Amniotic epithelial cell (primary cell): ENCODE results near the gene DNAL1.
A peak's percentile ranks its signal among the peaks of the same experiment; 100 is the strongest.
"Not testable (repeated sequence)": the region's sequence is repeated elsewhere in the genome, so short reads cannot be mapped to it uniquely, and the experiment has no call there.

Experiments used
- DNase-seq: peaks from one replicate; pipeline ENCODE4 v3.0.0-alpha.2; 2010; ENCODE audit warnings: low read depth

Gene DNAL1

DNA sequence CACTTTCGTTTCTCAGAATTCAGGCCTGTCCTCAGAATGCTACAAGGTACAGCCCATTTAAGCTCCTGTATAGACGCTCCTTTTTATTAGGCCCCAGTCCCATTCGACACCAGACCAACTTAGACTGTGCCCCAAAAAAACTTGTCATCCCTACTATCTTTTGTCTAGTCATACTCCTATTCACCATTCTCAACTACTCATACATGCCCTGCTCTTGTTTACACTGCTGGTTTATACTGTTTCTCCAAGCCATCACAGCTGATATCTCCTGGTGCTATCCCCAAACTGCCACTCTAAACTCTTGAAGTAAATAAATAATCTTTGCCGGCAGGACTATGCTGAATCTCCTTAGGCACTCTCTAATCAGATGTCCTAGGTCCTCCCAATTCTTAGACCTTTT is 63.3 kb downstream of the DNAL1 start:
- DNase-seq, result not testable (repeated sequence)

DNA sequence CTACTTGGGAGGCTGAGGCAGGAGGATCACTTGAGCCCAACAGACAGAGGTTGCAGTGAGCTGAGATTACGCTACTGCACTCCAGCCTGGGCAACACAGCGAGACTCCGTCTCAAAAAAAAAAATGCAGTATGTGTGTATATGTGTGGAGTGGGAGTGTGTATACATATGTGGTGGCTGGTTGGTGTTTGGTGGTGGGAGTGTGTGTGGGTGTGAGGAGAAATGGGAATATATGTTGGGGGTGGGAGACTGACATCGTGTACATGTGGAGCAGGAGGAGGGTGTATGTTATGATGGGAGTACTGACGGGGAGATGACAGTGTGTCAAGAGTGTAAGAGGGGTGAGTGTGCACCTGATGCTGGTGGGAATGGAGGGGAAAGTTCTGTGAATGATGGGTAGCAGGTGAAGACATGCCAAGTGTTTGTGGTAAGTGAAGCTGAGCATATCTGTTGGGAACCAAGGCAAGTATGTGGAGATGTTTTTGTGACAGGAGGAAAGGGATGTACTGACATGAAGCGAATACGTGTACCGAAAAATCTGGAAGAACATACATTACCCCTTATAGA is 65.2 kb downstream of the DNAL1 start:
- no peak for DNase-seq

DNA sequence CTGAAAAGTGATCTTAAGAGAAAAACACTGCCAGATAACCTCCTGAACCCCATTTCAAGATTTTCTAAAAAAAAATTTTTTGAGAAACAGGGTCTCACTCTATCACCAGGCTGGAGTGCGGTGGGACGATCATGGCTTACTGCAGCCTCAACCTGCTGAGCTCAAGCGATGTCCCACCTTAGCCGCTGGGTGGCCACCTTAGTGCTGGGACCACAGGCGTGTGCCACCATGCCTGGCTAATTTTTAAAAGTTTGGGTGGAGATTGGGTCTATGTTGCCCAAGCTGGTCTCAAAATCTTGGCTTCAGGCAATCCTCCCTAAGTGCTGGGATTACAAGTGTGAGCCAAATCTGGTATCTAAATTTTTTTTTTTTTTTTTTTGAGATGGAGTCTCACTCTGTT is 66.0 kb downstream of the DNAL1 start:
- DNase-seq, result no peak

DNA sequence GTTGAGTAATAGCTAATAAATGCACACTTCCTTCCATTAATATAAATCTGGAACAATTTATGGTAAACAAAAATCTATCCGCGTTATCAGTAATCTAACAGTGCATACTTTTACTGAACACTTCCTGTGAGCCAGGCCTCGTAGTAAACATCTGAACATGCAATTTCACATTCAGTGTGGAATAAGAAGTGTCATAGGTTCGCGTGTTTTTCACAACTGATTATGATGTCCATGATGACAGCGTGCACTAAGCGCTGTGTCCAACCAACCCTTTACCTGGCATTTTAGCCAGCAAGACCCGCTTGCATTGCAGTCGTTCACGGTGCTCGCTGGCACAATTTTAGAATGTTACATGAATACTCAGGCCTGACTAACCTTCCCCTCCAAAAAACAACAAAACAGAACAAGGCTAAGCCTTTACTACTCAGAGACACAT is 67.3 kb downstream of the DNAL1 start:
- DNase-seq, result no peak

DNA sequence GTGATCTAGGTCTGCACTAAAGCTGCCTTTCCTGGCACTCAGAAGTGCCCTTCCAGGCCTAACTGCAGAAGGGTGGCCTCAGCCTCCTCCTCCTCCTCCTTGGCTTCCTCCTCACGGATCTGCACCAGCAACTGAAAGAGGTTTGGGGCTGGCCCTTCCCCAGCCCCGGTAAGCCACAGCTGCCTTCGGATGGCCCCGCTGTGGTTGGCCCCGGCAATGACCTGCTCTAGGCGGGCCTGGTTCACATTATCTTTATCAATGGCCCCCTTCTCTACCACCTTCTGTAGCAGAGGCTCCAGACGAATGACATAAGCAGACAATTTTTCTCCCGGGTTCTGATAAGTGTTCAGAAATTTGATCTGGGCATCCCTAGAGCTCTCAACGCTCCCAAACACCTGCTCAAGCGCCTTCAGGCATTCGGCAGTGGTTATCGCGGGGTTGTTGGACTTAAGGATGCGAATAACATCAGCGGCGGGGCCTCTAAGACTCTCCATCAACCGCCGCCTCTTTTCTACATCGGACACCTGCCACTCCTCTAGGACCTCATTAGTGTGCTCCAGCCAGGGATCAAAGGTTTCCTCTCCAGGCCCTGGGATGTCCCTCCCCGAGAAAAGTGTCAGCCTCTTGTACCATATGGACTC is 67.9 kb downstream of the DNAL1 start:
- DNase-seq, result no peak

DNA sequence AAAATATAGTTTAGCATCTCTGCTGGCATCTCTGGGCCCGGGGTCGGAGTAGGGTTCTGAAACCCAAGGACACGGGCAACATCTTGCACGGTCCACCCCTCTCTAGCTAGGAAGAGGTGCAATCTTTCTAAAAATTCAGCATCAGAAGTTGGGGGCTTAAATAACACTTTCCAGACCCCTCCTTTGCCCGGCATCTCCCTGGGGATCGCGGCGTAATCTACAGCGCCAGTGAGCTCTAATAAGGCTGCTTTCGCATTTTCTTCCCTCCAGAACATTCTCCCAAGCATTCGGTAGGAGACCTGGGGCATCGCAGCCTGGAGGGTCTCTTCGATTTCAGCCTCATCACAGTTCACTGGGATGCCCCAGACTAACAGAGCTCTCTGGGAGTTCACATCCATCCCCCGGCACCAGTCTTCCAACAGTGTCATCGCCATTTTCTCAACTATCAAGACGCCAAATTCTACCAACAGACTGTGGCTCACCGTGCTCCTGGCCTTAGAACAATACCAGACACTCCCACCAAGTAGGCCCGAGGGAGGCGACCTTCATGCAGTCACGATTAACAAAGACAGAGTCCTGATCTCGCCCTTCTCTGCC is 68.5 kb downstream of the DNAL1 start:
- DNase-seq, result no peak

DNA sequence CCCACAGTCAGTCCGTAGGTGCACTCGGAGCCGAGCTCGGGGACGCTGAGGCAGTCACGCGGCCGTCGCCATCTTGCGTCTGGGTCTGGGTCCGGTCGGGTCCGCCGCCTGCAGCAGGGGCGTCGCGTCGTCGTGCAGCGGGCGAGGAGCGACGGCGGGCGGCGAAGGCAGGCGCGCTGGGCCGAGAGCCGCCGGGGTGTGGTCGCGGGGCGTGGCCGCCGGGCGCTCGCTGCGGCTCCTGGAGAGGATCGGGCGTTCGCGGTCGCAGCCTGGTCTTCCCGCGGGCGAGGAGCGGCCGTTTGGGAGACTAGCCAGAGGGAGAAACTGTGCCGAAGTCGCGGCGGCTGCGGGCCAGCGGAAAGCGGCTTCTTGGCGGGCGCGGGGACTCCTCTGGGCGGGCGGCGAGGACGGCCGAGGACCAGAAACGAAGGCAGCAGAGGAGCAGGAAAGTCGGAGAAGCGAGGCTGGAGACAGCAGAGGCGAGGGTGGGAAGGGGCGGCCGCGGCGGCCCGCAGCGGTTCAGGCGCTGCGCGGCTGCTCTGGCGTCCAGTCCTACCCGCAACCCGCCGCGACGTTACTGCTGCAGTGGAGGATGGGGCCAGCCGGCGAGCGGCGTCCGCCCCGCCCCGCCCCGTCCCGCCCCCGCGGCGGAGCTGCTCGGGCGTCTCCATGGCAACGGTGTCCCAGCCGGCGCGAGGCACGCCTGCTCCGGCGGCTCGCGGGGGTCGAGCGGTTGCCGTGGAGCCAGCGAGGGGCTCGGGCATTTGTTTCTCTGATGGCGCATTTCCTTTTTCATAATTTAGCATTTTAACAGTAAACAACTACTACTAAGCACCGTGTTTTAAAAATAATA is 69.2 kb downstream of the DNAL1 start, which contains the start of gene PNMA1:
PNMA1 (minus strand) TSS at position 582 of the 853 bp plus-strand sequence. CDS start 745 bp downstream, outside the sequence.
- peak; percentile 59 for DNase-seq

DNA sequence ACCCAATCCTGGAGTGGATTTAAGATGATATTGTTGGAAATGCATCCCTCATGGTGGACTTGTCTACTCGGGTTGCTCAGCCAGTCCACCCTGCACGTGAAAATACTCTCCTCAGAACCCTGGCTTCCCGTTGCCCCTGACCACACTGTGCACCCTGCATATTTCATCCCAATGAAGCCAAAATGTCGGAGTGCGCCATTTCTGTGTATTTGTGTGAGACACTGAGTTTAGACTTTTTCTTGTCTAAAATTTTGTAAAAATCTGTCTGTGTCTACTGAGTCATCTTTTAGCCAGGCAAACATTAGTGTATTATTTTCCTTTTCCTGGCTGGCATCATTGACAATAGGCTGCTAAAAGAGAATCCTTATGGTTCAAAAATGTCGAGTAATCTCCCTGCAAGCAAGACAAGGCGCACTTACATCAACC is 69.9 kb downstream of the DNAL1 start:
- no peak for DNase-seq

DNA sequence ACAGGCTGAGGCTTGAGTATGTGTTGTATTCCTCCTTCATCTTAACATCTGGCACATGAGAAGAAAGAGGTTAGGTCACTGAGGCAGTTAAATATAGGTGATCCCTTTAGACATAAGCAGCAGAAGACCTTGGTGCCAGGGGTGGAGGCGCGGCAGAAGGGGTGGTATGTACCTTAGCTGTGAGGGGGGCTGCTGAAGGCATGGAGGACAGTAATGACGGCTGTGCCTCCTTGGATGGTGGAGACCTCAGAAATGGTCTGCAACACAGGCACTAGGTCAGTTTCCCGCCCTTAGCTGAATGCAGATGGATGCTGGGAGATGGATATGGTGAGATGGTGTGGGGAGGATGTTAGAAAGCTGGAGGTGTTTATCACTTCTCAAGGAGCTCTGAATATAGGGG is 70.9 kb downstream of the DNAL1 start:
- DNase-seq, result no peak

DNA sequence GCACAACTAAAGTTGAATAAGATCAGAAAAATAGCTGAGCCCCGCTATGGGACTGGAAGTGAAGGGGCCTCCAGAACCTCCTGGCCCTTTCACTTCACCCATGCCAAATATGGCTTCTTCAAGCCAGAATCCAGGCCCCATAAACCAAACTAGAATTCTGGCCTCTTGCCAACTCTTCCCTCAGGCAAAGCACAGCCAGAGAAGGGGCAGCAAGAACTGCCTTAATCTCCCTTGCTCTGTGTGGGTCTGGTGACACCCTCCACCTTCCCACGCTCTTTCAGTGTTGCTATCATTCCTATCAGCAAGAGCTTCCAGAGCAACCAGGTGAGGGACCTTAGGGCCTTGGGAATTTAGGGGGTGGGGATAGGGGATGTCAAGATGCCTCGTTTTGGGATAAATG is 72.5 kb downstream of the DNAL1 start:
- no peak for DNase-seq

DNA sequence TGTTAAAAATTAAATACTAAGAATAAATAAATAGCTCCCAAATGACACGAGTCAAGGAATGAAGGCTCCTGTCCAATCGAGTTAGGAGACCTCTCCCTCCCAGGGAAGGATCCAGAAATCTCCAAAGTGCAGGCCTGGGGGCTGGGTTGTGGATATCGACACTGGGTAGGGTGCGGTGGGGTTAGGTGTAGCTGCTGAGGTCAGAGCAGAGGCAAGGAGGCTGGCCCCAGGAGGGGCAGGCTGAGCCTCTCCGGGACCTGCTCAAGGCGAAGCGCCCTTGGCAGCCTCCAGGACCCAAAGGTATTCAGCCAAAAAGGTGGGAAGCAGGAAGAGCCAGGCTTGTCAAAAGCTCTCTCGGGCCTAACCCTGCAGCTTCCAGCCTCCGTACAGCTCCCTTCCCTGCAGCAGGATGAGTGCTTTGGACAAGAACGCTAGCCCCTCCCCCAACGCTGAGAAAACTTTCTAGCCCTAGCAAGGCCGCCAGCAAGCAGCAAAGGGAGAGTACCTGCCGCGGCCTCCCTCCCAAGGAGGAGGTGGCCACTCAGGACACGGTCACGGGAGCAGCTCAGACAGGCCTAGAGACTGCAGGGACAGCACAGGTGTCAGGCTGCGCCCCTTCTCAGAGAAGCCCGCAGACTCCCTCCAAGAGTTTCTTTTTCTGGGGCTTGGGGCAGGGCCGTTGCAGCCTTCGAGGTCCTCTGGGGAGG is 73.1 kb downstream of the DNAL1 start:
- peak; percentile 76 for DNase-seq

DNA sequence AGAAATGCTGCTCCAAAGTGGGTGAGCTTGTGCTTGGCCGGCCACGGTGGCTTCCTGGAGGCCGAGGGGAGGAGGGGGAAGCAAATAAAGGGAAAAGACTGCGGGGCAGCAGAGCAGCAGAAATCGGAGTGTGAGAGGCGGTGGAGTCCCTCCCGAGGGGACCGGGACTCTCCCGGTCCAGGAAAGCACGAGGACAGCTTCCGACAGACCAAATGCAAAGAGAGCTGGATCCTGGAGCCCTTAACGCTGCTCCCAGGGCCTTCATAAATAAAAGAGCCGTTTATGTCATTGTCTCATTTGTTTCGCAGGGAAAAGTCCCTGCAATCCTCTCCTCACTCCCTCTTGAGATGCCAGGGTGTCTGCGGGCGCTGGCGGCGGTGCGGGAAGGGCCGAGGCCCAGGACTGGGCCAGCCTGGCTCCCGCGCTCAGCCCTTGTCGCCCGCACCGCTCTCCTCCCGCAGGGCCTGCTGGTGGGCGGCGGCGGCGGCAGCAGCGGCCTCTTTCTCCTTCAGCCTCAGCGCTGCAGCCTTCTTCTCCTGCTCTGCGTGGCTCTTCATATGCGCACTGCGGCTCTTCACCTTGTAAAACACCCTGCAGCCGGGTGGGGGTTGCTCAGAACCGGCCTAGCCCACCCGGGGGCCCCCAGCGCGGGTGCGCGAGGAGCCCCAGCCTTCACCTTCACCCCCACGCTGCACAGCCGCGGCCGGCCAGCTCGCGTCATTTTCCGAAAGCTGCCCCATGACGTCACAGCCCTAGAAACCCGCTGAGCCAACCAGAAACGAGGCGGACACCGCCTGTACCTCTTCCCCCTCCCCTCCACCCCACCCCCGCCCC is 73.8 kb downstream of the DNAL1 start:
- no peak for DNase-seq

DNA sequence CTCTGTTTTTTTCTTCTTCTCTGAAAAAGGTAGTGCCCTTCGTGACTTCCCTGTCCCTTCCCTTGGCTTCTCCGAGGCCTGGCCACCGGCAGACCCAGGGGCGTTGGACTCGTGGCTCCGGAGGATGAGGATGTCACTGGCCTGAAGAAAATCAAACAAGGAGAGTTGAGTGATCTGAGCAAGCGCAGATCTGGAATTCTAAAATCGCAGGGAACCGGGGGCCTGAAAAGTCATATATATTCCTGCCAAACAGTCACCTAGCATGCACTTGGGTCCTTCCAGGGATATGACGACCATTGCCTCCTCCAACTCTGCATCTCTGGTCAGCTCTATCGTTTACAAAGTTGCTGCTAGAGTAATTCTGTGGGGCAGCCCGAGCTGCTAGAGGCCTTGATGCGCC is 74.6 kb downstream of the DNAL1 start:
- no peak for DNase-seq

DNA sequence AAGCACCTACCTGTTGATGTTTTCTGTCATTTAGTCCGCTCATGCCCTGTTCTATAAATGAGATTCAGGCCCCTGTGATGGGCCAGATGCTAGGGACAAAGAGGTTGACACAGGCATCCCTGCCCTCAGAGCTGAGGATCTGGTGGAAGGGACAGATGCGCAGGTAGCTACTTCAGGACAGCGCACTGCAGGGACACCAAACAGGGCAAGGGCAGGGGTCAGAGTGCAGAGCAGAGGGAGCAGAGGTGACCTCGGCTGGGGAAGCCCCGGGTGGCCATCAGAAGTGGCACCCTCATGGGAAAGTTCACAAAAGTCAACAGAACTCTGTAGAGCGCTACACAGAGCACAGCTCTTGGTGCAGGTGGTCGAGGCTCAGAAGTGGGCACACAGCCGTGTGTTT is 75.0 kb downstream of the DNAL1 start:
- DNase-seq, result no peak

DNA sequence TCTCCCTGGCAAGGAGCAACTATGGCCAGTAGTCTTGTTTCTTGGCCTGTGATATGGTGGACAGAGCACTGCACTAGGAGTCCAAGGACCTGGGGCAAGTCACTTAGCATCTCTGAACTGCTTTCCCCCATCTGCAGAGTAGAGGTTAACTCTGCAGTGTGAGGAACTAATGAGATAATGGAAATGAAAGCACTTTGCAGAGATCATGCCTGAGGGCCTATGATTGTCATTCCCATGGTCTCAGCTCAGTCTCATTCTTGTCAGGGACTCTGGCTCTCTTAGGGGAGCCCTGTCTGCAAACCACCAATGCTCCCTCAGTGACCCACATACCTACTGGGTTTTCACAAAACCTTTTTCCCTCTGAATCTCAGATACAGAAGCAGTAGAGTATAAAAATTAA is 75.8 kb downstream of the DNAL1 start:
- no peak for DNase-seq

DNA sequence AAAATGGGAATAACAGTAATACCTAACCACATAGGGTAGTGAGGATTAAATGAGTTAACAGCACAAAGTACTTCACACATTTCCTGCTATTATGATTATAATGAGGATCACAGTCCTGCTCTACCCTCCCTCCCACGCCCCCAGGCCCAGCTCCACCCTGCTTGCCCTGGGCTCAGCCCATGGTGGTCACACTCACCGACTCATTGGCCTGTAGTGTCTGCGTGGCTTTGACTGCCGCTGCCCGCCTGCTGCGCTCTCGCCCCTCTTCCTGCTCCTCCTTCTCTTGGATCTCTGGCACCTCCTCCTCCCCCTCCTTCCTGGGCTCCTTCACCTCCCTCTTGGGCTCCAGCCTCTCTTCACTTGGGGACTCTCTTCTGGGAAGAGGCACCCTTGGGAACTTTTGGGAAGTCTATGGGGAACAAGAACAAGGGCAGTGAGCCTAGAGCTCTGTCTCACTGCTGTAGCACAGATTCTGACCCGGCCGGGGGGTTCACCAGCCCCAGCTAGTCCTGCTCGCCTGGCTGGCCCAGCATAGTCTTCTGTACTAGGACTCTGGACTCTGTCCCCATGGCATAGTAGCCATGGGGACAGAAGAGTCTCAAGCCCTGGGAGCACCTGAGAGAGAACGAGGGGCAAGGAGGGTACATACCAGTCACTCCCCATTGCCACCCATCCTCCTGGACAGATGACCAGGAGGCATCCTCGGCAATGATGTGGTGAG is 76.5 kb downstream of the DNAL1 start:
- no peak for DNase-seq

DNA sequence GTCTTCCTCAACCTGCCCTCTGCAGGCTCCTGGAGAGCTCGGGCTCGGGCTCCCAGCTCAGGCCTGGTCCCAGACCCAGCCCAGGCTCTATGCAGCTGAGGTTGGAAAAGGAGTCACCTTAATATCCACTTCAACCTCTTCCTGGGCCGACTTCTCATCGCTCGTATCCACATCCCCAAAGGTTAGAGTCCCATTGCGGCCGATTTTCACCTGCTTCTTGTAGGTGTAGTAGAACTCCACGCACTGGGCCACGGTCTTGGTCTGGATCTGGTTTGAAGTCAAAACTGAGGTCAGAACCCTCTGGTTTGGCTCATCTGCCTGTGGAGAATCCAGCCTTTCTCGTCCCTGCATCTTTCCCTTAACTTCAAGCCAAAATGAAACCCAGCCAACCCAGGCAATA is 77.8 kb downstream of the DNAL1 start:
- no peak for DNase-seq

DNA sequence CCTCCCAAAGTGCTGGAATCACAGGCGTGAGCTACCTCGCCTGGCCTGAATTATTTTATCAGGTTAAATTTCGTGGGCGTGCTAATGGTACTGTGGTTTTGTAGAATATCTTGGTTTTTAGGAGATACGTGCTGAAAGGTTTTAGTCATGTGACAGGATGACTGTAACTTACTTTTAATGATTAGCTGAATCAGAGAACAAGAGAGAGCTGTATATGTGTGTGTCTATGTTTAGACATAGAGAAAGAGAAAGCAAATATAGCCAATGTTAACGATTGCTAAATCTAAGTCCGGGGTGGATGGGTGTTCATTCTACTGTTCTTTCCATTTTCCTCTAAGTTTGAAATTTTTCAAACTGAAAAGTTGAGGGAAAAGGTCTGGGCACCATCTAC is 78.6 kb downstream of the DNAL1 start:
- peak; percentile 65 for DNase-seq

DNA sequence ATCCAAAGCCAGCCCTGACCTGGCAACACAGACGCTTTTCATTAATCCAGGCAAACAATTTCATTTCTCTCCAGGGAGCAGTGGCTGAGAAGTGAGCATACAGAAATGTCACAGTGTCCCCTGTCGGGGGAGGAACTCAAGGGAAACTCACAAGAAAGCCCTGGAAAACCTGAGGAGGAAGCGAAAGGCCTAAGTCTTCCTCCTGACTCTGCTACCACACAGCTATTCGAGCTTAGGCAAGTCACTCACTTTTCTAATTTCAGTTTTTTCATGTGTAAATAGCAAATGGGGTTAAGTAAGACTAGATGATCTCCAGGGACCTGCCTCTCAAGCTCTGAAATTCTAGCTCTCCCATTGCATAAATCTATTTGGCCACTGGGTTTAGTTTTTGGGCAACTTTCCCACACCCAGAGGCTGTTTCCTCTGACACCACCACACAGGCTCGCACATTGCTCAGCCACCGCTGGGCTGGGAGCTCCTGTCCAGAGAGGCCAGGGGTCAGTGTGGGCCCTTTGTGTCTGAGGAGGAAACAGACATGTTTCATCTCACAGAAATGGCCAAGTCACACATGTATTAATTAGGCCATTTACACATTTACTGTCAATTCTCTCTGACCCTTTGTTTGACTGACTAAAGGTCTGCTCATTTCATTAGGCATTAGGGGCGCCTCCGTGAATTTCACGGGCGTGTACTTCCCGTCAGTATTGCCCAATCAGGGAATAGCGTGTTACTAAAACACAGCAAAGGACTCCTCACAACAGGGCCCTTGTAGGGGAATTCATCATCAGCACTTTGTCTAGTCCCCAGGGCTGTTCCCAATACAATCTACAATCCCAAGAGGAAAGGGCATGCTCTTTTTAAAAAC is 79.2 kb downstream of the DNAL1 start:
- peak; percentile 98 for DNase-seq

DNA sequence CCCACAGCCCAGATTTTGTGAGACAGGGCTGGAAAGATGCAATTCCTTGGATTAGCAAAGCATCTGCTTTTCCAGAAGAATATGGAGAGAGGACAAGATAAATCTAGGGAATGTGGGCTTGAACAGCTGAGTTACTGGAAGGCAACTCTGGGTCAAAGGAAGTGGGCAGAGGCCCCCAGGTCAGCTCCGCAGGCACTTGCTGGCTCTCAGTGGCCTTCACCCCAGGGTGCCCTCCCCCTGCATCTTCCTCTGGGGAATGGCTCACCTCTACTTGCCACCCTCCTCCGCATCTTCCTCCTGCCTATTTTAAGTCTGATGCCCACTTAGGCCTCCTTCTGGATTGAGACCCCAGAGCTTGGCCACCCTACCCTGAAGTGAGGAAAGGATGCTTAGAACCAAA is 79.9 kb downstream of the DNAL1 start:
- no peak for DNase-seq
